ENCODE data around the gene SPATA45. TPM values are rescaled to one million over a fixed set of nuclear protein-coding genes. Genes with fewer than 3 reads are reported as not detected.
"Not testable (repeated sequence)": the region's sequence is repeated elsewhere in the genome, so short reads cannot be mapped to it uniquely, and the experiment has no call there.

The SPATA45 gene
- not detected for total RNA-seq

DNA sequence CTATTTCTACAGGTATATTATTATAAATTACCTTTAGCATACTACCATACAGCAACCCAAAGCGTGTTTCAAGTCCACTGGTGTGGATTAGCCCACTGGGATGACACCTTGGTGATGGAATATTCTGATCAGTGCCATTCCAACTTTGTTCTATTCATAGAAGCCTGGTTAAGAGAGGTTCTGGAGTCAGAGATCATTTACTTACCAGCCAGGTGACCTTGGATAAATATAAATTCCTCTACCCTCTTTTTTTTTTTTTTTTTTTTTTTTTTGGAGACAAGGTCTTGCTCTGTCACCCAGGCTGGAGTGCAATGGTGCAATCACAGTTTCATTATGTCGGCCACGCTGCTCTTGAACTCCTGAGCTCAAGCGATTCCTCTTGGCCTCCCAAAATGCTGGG, at the start of gene SPATA45:
Gene SPATA45, minus strand, starts transcription at position 101 of the 400 bp plus-strand sequence. CDS start 11,500 bp downstream, outside the sequence.
- ChIA-PET POLR2A (no interaction called here), CTCF (no interaction called here)

GRCh38 chr1:212892108-212892507, 44.7 kb upstream of the SPATA45 start:
- ChIA-PET CTCF (no interaction called here), POLR2A (no interaction called here)

DNA sequence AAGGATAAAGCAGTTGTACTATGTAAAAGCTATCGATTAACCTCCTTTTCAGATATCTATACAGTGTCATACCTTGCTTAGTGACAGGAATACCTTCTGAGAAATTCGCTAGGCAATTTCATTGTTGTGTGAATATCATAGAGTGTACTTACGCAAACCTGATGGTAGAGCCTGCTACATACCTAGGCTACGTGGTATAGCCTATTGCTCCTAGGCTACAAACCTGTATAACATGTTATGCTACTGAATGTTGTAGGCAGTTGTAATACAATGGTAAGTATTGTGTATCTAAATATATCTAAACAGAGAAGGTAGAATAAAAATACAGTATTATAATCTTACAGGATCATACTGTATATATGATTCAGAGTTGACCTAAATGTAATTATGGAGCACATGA, 37.1 kb upstream of the SPATA45 start:
- CTCF ChIA-PET = no interaction called here
- POLR2A ChIA-PET = no interaction called here

- POLR2A ChIA-PET = no interaction called here
- CTCF ChIA-PET = no interaction called here
These were observed 32.7 kb upstream of the SPATA45 start for GRCh38 chr1:212879947-212880690.

GRCh38 chr1:212878418-212878817, 31.0 kb upstream of the SPATA45 start:
- ChIA-PET CTCF (no interaction called here), POLR2A (no interaction called here)

DNA sequence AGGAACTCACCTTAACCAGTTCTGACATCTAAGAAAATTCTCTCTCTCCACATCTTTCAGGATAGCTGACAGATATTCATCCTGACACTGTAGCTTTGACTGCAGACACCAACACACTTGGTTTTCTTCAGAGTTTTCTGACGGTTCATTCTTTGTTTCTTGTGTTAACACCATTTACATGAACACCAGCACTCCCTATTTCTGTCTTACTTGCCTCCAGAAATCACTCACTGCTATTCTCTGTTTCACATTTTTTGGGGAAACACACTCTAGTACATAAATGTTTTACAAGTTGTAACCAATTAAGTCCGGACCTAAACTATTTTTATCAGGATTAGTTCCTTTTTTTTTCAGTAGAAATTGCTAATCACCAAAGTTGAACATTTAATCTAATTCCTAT, 26.1 kb upstream of the SPATA45 start:
- CTCF ChIA-PET = no interaction called here
- POLR2A ChIA-PET = no interaction called here

- ChIA-PET POLR2A (interaction anchor here (0.7 kb wide), 1 partner anchor 56 kb away, joined by 3 read pairs; no protein-coding TSS in a partner anchor), CTCF (no interaction called here)
These were observed 24.5 kb upstream of the SPATA45 start for GRCh38 chr1:212871976-212872375.

GRCh38 chr1:212867192-212867591, 19.7 kb upstream of the SPATA45 start:
- POLR2A ChIA-PET = no interaction called here

DNA sequence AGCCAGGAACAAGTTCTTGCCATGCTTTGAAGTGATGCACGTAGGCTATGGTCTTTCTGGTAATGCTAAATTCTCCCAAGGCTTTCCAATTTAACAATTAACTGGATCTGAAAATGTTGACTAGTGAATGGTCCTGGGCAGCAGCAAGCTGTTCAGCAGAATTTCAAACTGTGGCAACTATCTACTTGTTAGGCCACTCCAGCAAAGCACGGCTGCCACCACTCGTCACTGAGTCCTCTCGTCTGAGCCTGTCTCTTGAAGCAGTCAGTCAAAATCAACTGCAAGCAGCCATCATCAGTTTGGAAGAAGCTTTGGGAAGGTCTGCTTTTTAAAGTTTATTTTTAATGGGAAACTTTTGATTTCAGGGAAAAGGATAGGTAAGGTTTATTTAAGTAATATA, 16.8 kb upstream of the SPATA45 start:
- ChIA-PET POLR2A (no interaction called here), CTCF (interaction anchor here (0.7 to 0.8 kb wide), 2 partner anchors 115 to 184 kb away, joined by 3 read pairs; no protein-coding TSS in a partner anchor)

More at GRCh38 chr1:212867192-212867591, 19.7 kb upstream of the SPATA45 start:
- CTCF ChIA-PET = no interaction called here

- POLR2A ChIA-PET = interaction anchor here (0.6 kb wide), 1 partner anchor 453 kb away, joined by 3 read pairs; no protein-coding TSS in a partner anchor
These were observed 15.9 kb upstream of the SPATA45 start for GRCh38 chr1:212863345-212863744.

GRCh38 chr1:212862111-212862690, 14.8 kb upstream of the SPATA45 start:
- CTCF ChIA-PET = interaction anchor here (1.6 kb wide), 1 partner anchor 45 kb away, joined by 4 read pairs; no protein-coding TSS in a partner anchor
- POLR2A ChIA-PET = no interaction called here

More at GRCh38 chr1:212863345-212863744, 15.9 kb upstream of the SPATA45 start:
- CTCF ChIA-PET = interaction anchor here (0.8 kb wide), 1 partner anchor 116 kb away, joined by 3 read pairs; no protein-coding TSS in a partner anchor

DNA sequence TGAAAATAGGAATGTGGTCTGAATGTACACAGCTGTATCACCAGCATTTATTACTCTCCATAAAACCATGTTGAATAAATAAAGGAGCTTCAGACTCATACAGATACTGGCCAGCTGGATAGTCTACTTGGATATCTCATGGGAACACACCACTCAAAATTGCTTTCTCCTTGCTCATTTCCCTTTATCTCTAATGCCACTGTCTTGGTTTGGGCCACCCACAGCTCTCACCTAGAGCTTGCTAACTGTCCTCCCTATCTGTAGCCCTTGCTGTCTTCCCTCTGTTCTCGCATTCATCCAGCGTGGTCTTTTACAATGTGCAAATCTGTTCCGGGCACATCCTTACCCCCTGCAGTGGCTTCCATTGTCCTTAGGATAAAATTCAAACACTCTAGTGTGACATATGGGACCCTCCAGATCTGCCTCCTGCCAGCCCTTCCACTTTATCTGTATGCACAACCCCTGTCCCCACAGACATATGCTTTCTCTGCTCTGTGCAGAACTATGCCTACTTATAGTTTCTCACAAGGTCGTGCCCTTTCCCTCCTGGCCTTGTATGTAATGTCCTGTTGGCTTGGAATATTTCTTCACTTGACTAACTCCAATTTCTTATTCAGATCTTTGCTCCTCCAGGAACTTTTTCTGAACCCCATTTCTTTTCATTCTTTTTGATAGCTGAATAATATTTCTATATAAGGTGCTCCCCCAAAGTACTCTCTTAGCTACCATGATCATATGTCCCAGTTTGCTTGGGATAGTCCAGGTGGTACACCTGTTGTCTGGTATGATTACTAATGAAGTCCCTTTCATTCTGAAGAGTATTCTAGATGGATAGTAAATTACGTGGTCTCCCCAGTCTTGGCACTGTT, 13.5 kb upstream of the SPATA45 start:
- ChIA-PET CTCF (interaction anchor here (0.9 to 1.6 kb wide), 2 partner anchors 44 to 196 kb away, joined by 3 to 4 read pairs; no protein-coding TSS in a partner anchor), POLR2A (no interaction called here)

- POLR2A ChIA-PET = interaction anchor here (0.7 to 1.4 kb wide), 2 partner anchors 10 to 67 kb away, joined by 3 to 5 read pairs; partner anchors contain the start of genes NSL1 and TATDN3
- CTCF ChIA-PET = no interaction called here
These were observed 11.2 kb upstream of the SPATA45 start for GRCh38 chr1:212858461-212859265.

- POLR2A ChIA-PET = interaction anchor here (0.7 to 1.4 kb wide), 4 partner anchors 9 to 250 kb away, joined by 3 to 5 read pairs (median 4); partner anchors contain the start of genes ATF3, NSL1 and TATDN3
- CTCF ChIA-PET = no interaction called here
These were observed 10.6 kb upstream of the SPATA45 start, which contains the start of gene FLVCR1 for GRCh38 chr1:212857992-212858460. Gene FLVCR1, plus strand, starts transcription at chr1:212858275. Its CDS starts 178 bp downstream, at chr1:212858453.

DNA sequence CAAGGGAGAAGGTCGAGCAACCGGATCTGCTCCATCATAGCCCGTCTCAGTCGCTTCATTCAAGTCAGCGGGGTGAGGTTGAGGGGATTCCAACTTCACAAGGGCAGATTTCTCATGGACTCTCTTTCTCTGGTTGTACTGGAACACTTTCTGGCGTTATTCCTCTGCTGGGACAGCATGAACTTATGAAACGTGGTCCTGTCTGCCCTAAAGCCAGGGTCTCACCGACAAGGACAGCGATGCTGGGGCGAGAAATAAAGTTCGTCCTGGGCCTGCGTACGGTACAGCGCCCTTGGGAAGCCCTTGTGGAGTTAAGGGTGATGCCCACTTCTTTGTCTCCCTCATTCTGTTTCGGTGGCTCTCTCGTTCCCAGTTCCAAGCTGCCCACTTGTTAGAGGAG, 9.3 kb upstream of the SPATA45 start:
- ChIA-PET CTCF (interaction anchor here (0.9 kb wide), 1 partner anchor 380 kb away, joined by 3 read pairs; no protein-coding TSS in a partner anchor), POLR2A (interaction anchor here (0.5 to 0.7 kb wide), 3 partner anchors 126 to 1277 kb away, joined by 3 to 6 read pairs (median 5); no protein-coding TSS in a partner anchor)

DNA sequence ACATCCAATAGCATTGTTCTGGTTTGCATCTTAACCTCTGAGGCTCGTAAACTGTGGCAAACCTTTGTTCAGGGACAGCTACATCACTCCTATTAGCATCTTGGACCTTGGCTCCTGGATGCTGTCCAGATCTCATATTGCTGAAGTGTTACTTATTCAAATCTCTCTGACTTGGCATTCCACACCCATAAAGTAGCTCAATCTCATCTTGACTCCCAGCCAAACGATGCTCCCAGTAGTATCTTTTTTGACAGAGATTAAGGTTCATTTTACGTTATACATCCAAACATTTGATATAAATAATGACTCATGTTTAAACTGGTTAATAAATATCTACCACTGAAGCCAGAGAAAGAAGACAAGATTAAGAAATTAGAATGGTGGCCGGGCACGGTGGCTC, 6.2 kb upstream of the SPATA45 start:
- CTCF ChIA-PET = no interaction called here
- POLR2A ChIA-PET = no interaction called here

GRCh38 chr1:212852105-212852688, 4.7 kb upstream of the SPATA45 start:
- POLR2A ChIA-PET = no interaction called here
- CTCF ChIA-PET = no interaction called here

DNA sequence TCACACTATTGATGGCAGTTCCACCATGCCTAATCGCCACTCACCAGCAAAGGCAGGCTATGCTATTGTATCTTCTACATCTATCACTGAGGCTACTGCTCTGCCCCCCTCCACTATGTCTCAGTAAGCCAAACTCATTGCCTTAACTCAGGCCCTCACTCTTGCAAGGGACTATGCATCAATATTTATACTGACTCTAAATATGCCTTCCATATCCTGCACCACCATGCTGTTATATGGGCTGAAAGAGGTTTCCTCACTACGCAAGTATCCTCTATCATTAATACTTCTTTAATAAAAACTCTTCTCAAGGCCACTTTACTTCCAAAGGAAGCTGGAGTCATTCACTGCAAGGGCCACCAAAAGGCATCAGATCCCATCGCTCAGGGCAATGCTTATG, 2.9 kb downstream of the SPATA45 start:
- CTCF ChIA-PET, POLR2A ChIA-PET: not testable (repeated sequence)
